SH-SY5Y (cell line): ENCODE results near the gene PRCP.

Source experiments
- GATA2 ChIP-seq: IDR thresholded peaks from 2 replicates; pipeline ENCODE4 v1.6.1; 2011; ENCODE audit warnings: mild to moderate bottlenecking, low read depth, low read length
- GATA3 ChIP-seq: IDR thresholded peaks from 2 replicates; pipeline ENCODE4 v1.6.1; 2011; ENCODE audit warnings: low read depth, mild to moderate bottlenecking, low read length, moderate library complexity

- no peak for TF ChIP-seq GATA2
- no peak for TF ChIP-seq GATA3
Measured at GRCh38 chr11:82810326-82810725, 89.9 kb downstream of the PRCP start.
